Urothelium cell line (cell line): ENCODE measurements around the gene ST3GAL6.

ENCODE experiments used
- DNase-seq: peaks from one replicate; pipeline ENCODE4 v3.0.0; 2011; ENCODE audit warnings: low spot score, mixed read lengths
- FAIRE-seq: peaks from 2 replicates; lab custom pipeline; 2011; peaks lifted over from hg19 to GRCh38; lab: Jason Lieb, UNC

The ST3GAL6 gene

GRCh38 chr3:98843266-98843959 lies 80.3 kb downstream of the ST3GAL6 start:
- DNase-seq (no peak), FAIRE-seq (no peak)
